IPS-18a (cell line): Measurements from ENCODE around the gene THRB.

Source experiments
- H3K27ac ChIP-seq: one replicate; pipeline ENCODE4 v1.5.1; 2013; ENCODE audit warnings: low read length
- H3K27me3 ChIP-seq: one replicate; pipeline ENCODE4 v1.6.1; 2013; ENCODE audit warnings: mild to moderate bottlenecking, low read length; ENCODE audit not compliant: control insufficient read depth, insufficient read depth
- H3K36me3 ChIP-seq: one replicate; pipeline ENCODE4 v1.6.1; 2013; ENCODE audit warnings: low read depth, low read length; ENCODE audit not compliant: control insufficient read depth
- H3K4me1 ChIP-seq: one replicate; pipeline ENCODE4 v1.6.1; 2013; ENCODE audit warnings: low read depth, low read length; ENCODE audit not compliant: control insufficient read depth
- H3K4me3 ChIP-seq: one replicate; pipeline ENCODE4 v1.5.1; 2013; ENCODE audit warnings: low read length
- H3K9ac ChIP-seq: one replicate; pipeline ENCODE4 v1.6.1; 2013; ENCODE audit warnings: mild to moderate bottlenecking, low read length, moderate library complexity
- H3K9me3 ChIP-seq: one replicate; pipeline ENCODE4 v1.6.1; 2013; ENCODE audit warnings: low read depth, low read length; ENCODE audit not compliant: control insufficient read depth

THRB gene

GRCh38 chr3:24192469-24193056, 302.1 kb downstream of the THRB start:
- H3K27ac ChIP-seq = no peak overlapping the region
- H3K36me3 ChIP-seq = no peaks in the 10 kb centered on the region
- H3K27me3 ChIP-seq = no peaks in the 10 kb centered on the region
- H3K4me3 ChIP-seq = no peak overlapping the region
- no peaks in the 10 kb centered on the region for H3K4me1 ChIP-seq
- H3K9me3 ChIP-seq = no peaks in the 10 kb centered on the region
- H3K9ac ChIP-seq = no peak overlapping the region

- Histone ChIP-seq H3K9me3 (no peaks in the 10 kb centered on the region), H3K27ac (no peak overlapping the region), H3K4me1 (no peaks in the 10 kb centered on the region), H3K27me3 (no peaks in the 10 kb centered on the region), H3K9ac (no peak overlapping the region), H3K4me3 (no peak overlapping the region), H3K36me3 (no peaks in the 10 kb centered on the region)
Measured at GRCh38 chr3:24191801-24192403, 302.7 kb downstream of the THRB start.

GRCh38 chr3:24190256-24190655, 304.4 kb downstream of the THRB start:
- no peak overlapping the region for H3K9ac ChIP-seq
- H3K27me3 ChIP-seq = no peaks in the 10 kb centered on the region
- H3K4me1 ChIP-seq = no peaks in the 10 kb centered on the region
- H3K9me3 ChIP-seq = no peaks in the 10 kb centered on the region
- no peaks in the 10 kb centered on the region for H3K36me3 ChIP-seq
- H3K27ac ChIP-seq = no peak overlapping the region
- H3K4me3 ChIP-seq = no peak overlapping the region

GRCh38 chr3:24185738-24186384, 308.8 kb downstream of the THRB start:
- Histone ChIP-seq H3K27ac (no peak overlapping the region), H3K9ac (no peak overlapping the region), H3K4me1 (no peaks in the 10 kb centered on the region), H3K27me3 (no peaks in the 10 kb centered on the region), H3K9me3 (no peaks in the 10 kb centered on the region), H3K36me3 (no peaks in the 10 kb centered on the region), H3K4me3 (no peak overlapping the region)

- H3K4me3 ChIP-seq = no peak overlapping the region
- no peaks in the 10 kb centered on the region for H3K4me1 ChIP-seq
- H3K27me3 ChIP-seq = no peaks in the 10 kb centered on the region
- H3K9me3 ChIP-seq = no peaks in the 10 kb centered on the region
- H3K36me3 ChIP-seq = no peaks in the 10 kb centered on the region
- H3K9ac ChIP-seq = no peak overlapping the region
- H3K27ac ChIP-seq = no peak overlapping the region
Measured at GRCh38 chr3:24184528-24185176, 310.0 kb downstream of the THRB start.

- Histone ChIP-seq H3K36me3 (no peaks in the 10 kb centered on the region), H3K4me3 (no peak overlapping the region), H3K27me3 (no peaks in the 10 kb centered on the region), H3K27ac (no peak overlapping the region), H3K4me1 (no peaks in the 10 kb centered on the region), H3K9me3 (no peaks in the 10 kb centered on the region), H3K9ac (no peak overlapping the region)
Measured at GRCh38 chr3:24182756-24183155, 311.9 kb downstream of the THRB start.

- H3K4me1 ChIP-seq = no peaks in the 10 kb centered on the region
- H3K9ac ChIP-seq = no peak overlapping the region
- H3K27me3 ChIP-seq = no peaks in the 10 kb centered on the region
- no peaks in the 10 kb centered on the region for H3K9me3 ChIP-seq
- H3K4me3 ChIP-seq = no peak overlapping the region
- no peaks in the 10 kb centered on the region for H3K36me3 ChIP-seq
- H3K27ac ChIP-seq = no peak overlapping the region
Measured at GRCh38 chr3:24181256-24181655, 313.4 kb downstream of the THRB start.

GRCh38 chr3:24180616-24181015, 314.0 kb downstream of the THRB start:
- Histone ChIP-seq H3K9ac (no peak overlapping the region), H3K4me1 (no peaks in the 10 kb centered on the region), H3K27ac (no peak overlapping the region), H3K4me3 (no peak overlapping the region), H3K27me3 (no peaks in the 10 kb centered on the region), H3K9me3 (no peaks in the 10 kb centered on the region), H3K36me3 (no peaks in the 10 kb centered on the region)

- H3K9ac ChIP-seq = no peak overlapping the region
- H3K4me3 ChIP-seq = no peak overlapping the region
- no peaks in the 10 kb centered on the region for H3K36me3 ChIP-seq
- no peak overlapping the region for H3K27ac ChIP-seq
- no peaks in the 10 kb centered on the region for H3K9me3 ChIP-seq
- H3K4me1 ChIP-seq = peaks cover 13% of the 10 kb centered on the region
- H3K27me3 ChIP-seq = no peaks in the 10 kb centered on the region
Measured at GRCh38 chr3:24177201-24177600, 317.4 kb downstream of the THRB start.

- no peaks in the 10 kb centered on the region for H3K36me3 ChIP-seq
- H3K4me3 ChIP-seq = no peak overlapping the region
- no peak overlapping the region for H3K9ac ChIP-seq
- H3K9me3 ChIP-seq = no peaks in the 10 kb centered on the region
- H3K4me1 ChIP-seq = peaks cover 14% of the 10 kb centered on the region
- no peaks in the 10 kb centered on the region for H3K27me3 ChIP-seq
- no peak overlapping the region for H3K27ac ChIP-seq
Measured at GRCh38 chr3:24174614-24175013, 320.0 kb downstream of the THRB start.

- H3K4me3 ChIP-seq = no peak overlapping the region
- H3K36me3 ChIP-seq = no peaks in the 10 kb centered on the region
- peaks cover 14% of the 10 kb centered on the region for H3K4me1 ChIP-seq
- H3K27ac ChIP-seq = no peak overlapping the region
- H3K9ac ChIP-seq = no peak overlapping the region
- no peaks in the 10 kb centered on the region for H3K9me3 ChIP-seq
- no peaks in the 10 kb centered on the region for H3K27me3 ChIP-seq
Measured at GRCh38 chr3:24168977-24169376, 325.7 kb downstream of the THRB start.
